ENCODE measurements around the gene OSBPL2. TPM values are rescaled to one million over a fixed set of nuclear protein-coding genes. Genes with fewer than 3 reads are reported as not detected.
A peak's percentile ranks its signal among the peaks of the same experiment; 100 is the strongest.

Gene OSBPL2
- total RNA-seq, 1 experiment from 2014 or later: 21.9 TPM

DNA sequence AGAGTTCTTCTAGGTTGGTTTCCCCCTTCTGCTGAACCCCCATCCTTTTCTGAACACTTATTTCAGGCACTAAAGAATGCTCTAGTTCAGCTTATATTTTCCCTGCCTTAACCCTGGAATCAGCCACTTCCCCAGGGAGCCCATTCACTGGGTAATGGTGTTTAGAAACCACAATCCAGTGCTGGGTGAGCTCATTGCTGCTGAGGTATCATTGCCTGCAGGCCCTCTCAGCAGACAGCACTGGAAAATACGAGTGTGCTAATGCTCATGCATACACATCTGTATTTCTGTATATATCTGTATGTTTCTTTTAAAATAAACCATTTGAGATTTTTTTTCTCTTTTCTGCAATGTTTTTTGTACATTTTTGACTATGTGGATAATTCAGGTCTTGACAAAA lies 27.0 kb downstream of the OSBPL2 start:
- no peak for DNase-seq
- H3K36me3 ChIP-seq (replicated peaks; ENCODE audit: control insufficient read depth, insufficient read depth, low read length): peaks cover 9% of the 10 kb centered on the region

GRCh38 chr20:62266340-62266739 lies 28.0 kb downstream of the OSBPL2 start:
- no peaks in the 10 kb centered on the region for H3K27me3 ChIP-seq (ENCODE audit: control insufficient read depth, insufficient read depth, low read length)
- no peak overlapping the region for H3K4me3 ChIP-seq (ENCODE audit: insufficient read depth, low read depth, low read length)
- no peak for DNase-seq
- peaks cover 6% of the 10 kb centered on the region for H3K36me3 ChIP-seq (replicated peaks; ENCODE audit: control insufficient read depth, insufficient read depth, low read length)

More for the DNA sequence above, 27.0 kb downstream of the OSBPL2 start:
- H3K4me3 ChIP-seq (ENCODE audit: insufficient read depth, low read depth, low read length): no peak overlapping the region
- no peaks in the 10 kb centered on the region for H3K27me3 ChIP-seq (ENCODE audit: control insufficient read depth, insufficient read depth, low read length)

- peaks cover 6% of the 10 kb centered on the region for H3K36me3 ChIP-seq (replicated peaks; ENCODE audit: control insufficient read depth, insufficient read depth, low read length)
- H3K4me3 ChIP-seq (ENCODE audit: insufficient read depth, low read depth, low read length): no peak overlapping the region
- DNase-seq: no peak
- no peaks in the 10 kb centered on the region for H3K27me3 ChIP-seq (ENCODE audit: control insufficient read depth, insufficient read depth, low read length)
Measured at GRCh38 chr20:62266851-62267250, 28.5 kb downstream of the OSBPL2 start.

GRCh38 chr20:62267543-62267942 lies 29.2 kb downstream of the OSBPL2 start:
- DNase-seq: no peak
- Histone ChIP-seq H3K36me3 (replicated peaks; ENCODE audit: control insufficient read depth, insufficient read depth, low read length) (peaks cover 10% of the 10 kb centered on the region), H3K27me3 (ENCODE audit: control insufficient read depth, insufficient read depth, low read length) (no peaks in the 10 kb centered on the region), H3K4me3 (ENCODE audit: insufficient read depth, low read depth, low read length) (no peak overlapping the region)

GRCh38 chr20:62268228-62268900 lies 30.0 kb downstream of the OSBPL2 start:
- Histone ChIP-seq H3K4me3 (ENCODE audit: insufficient read depth, low read depth, low read length) (no peak overlapping the region), H3K36me3 (replicated peaks; ENCODE audit: control insufficient read depth, insufficient read depth, low read length) (peaks cover 15% of the 10 kb centered on the region), H3K27me3 (ENCODE audit: control insufficient read depth, insufficient read depth, low read length) (no peaks in the 10 kb centered on the region)
- DNase-seq: no peak

DNA sequence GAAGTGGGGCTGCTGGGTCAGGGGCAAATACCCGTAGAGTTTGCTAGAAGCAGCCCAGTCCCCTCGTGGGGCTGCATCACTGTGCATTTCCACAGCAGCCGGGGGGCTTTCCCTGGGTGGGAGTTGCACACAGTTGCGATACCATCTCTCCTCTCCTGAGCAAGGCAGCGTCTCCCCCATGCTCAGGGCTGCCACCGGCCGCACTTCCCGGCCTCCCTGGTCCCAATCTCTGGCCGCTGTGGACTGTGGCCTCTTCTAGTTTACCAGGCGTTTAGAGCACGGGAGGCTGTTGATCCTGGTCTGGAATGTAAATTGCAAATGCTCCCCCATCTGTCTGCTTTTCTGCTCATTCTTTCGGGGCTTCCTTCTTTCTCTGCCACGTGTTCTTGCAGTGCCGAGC lies 31.1 kb downstream of the OSBPL2 start:
- H3K36me3 ChIP-seq (replicated peaks; ENCODE audit: control insufficient read depth, insufficient read depth, low read length): peaks cover 16% of the 10 kb centered on the region
- no peak for DNase-seq
- H3K27me3 ChIP-seq (ENCODE audit: control insufficient read depth, insufficient read depth, low read length): no peaks in the 10 kb centered on the region
- H3K4me3 ChIP-seq (ENCODE audit: insufficient read depth, low read depth, low read length): no peak overlapping the region

DNA sequence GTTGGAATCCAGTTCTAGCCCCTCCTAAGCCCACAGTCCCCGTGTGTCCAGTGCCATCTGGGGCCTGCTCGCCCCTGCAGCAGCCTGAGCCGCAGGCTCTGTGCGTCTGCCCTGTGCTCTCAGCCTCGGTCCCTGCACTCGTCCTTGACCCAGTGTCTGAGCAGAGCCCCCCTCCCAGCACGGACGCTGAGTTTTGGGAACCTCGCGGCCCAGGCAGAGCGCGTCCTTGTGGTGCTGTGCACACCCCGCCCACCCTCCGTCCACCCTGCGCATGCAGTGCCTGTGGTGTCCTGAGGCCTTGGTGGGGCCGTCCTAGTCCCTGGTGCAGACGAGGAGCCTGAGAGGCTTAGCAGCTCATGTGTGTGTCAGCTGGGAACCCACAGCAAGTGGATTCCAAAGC lies 31.6 kb downstream of the OSBPL2 start:
- Histone ChIP-seq H3K27me3 (ENCODE audit: control insufficient read depth, insufficient read depth, low read length) (no peaks in the 10 kb centered on the region), H3K36me3 (replicated peaks; ENCODE audit: control insufficient read depth, insufficient read depth, low read length) (peaks cover 14% of the 10 kb centered on the region), H3K4me3 (ENCODE audit: insufficient read depth, low read depth, low read length) (no peak overlapping the region)
- no peak for DNase-seq

DNA sequence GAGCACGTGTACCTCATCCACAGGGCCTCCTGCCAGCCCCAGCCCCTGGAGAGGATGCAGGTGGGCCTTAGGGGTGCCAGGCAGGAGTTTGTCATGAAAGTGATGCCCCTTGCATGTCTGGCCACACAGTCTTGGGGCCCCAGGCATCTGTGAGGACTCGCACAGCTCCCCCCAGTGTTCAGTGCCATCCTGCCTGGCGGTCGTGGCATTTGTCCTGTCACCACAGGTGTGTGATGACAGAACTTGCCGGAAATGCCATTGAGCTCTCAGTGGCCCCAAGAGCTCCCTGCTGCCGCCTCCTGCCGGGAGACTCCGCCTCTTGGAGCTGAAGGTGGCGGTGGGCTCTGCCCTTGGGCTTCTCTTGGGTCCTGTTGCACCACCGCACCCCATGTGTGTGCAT lies 33.9 kb downstream of the OSBPL2 start:
- H3K27me3 ChIP-seq (ENCODE audit: control insufficient read depth, insufficient read depth, low read length): no peaks in the 10 kb centered on the region
- H3K36me3 ChIP-seq (replicated peaks; ENCODE audit: control insufficient read depth, insufficient read depth, low read length): peaks cover 12% of the 10 kb centered on the region
- H3K4me3 ChIP-seq (ENCODE audit: insufficient read depth, low read depth, low read length): no peak overlapping the region
- peak; percentile 67 for DNase-seq

- no peaks in the 10 kb centered on the region for H3K27me3 ChIP-seq (ENCODE audit: control insufficient read depth, insufficient read depth, low read length)
- H3K4me3 ChIP-seq (ENCODE audit: insufficient read depth, low read depth, low read length): no peak overlapping the region
- DNase-seq: no peak
- peaks cover 12% of the 10 kb centered on the region for H3K36me3 ChIP-seq (replicated peaks; ENCODE audit: control insufficient read depth, insufficient read depth, low read length)
Measured at GRCh38 chr20:62273416-62273815, 35.1 kb downstream of the OSBPL2 start.

GRCh38 chr20:62274332-62274950 lies 36.1 kb downstream of the OSBPL2 start:
- DNase-seq: no peak
- Histone ChIP-seq H3K36me3 (replicated peaks; ENCODE audit: control insufficient read depth, insufficient read depth, low read length) (peaks cover 18% of the 10 kb centered on the region), H3K27me3 (ENCODE audit: control insufficient read depth, insufficient read depth, low read length) (no peaks in the 10 kb centered on the region), H3K4me3 (ENCODE audit: insufficient read depth, low read depth, low read length) (no peak overlapping the region)

GRCh38 chr20:62275219-62275618 lies 36.9 kb downstream of the OSBPL2 start:
- no peak for DNase-seq
- Histone ChIP-seq H3K27me3 (ENCODE audit: control insufficient read depth, insufficient read depth, low read length) (no peaks in the 10 kb centered on the region), H3K36me3 (replicated peaks; ENCODE audit: control insufficient read depth, insufficient read depth, low read length) (peaks cover 24% of the 10 kb centered on the region), H3K4me3 (ENCODE audit: insufficient read depth, low read depth, low read length) (no peak overlapping the region)

GRCh38 chr20:62276439-62276838 lies 38.1 kb downstream of the OSBPL2 start:
- Histone ChIP-seq H3K27me3 (ENCODE audit: control insufficient read depth, insufficient read depth, low read length) (no peaks in the 10 kb centered on the region), H3K36me3 (replicated peaks; ENCODE audit: control insufficient read depth, insufficient read depth, low read length) (peaks cover 30% of the 10 kb centered on the region), H3K4me3 (ENCODE audit: insufficient read depth, low read depth, low read length) (no peak overlapping the region)
- no peak for DNase-seq

DNA sequence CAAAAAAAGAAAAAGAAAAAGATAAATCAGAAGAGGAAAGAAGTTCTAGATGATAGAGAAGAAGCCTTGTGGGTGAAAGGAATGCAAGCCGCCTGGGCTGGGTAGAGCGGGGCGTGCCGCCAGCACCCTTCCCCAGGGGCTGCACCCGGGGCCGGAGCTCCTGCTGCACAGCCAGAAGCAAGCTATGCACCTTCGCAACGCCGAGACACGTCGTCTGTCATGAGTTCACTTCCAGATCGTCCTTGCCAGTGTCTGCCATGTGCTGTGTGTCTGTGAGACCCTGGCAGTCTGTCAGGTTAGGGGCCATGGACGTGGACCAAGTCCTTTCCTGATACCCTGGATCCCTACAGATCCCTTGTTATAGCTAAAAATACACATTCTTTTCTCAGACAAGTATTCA lies 38.9 kb downstream of the OSBPL2 start:
- Histone ChIP-seq H3K27me3 (ENCODE audit: control insufficient read depth, insufficient read depth, low read length) (no peaks in the 10 kb centered on the region), H3K36me3 (replicated peaks; ENCODE audit: control insufficient read depth, insufficient read depth, low read length) (peaks cover 32% of the 10 kb centered on the region), H3K4me3 (ENCODE audit: insufficient read depth, low read depth, low read length) (no peak overlapping the region)
- DNase-seq: no peak

GRCh38 chr20:62280303-62280702 lies 42.0 kb downstream of the OSBPL2 start:
- DNase-seq: no peak
- H3K27me3 ChIP-seq (ENCODE audit: control insufficient read depth, insufficient read depth, low read length): no peaks in the 10 kb centered on the region
- no peak overlapping the region for H3K4me3 ChIP-seq (ENCODE audit: insufficient read depth, low read depth, low read length)
- H3K36me3 ChIP-seq (replicated peaks; ENCODE audit: control insufficient read depth, insufficient read depth, low read length): peaks cover 22% of the 10 kb centered on the region

DNA sequence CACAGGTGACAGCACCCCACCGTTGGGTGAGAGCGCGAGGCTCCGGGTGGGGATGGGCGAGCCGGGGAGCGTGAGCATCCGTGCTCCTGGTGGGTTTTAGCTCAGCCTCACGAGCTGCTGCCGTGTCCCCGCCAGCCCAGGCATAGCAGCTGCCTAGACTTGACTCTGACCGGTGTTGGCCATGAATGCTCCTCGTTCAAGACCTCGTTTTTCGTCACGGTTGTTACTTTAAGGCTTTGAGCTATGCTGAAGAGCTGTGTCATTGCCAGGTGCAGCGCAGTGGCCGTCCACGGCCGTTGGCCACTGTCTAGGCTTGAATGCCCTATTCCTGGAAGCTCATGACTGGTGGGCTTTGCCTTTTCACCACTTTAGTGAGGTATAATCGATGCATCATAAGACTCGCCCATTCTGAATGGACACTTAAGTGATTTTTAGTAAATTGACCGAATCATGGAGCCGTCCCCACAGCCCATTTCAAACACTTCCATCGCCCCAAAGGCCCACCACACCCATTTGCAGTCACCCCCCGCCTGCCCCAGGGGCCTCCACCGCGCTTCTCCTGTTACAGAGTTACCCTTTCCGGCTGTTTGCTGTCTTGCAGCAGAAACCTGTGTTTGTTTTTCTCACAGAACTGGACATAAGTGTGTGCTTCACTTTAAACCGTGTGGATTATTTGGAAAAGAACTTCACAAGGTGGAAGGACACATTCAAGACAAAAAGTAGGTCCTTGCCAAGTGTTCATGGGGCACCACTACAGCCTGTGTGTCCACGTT lies 43.0 kb downstream of the OSBPL2 start:
- Histone ChIP-seq H3K27me3 (ENCODE audit: control insufficient read depth, insufficient read depth, low read length) (no peaks in the 10 kb centered on the region), H3K36me3 (replicated peaks; ENCODE audit: control insufficient read depth, insufficient read depth, low read length) (peaks cover 26% of the 10 kb centered on the region), H3K4me3 (ENCODE audit: insufficient read depth, low read depth, low read length) (no peak overlapping the region)
- no peak for DNase-seq

All from H7 (cell line).